ENCODE data around the gene CSTB. TPM values are rescaled to one million over a fixed set of nuclear protein-coding genes. Genes with fewer than 3 reads are reported as not detected.

Gene CSTB
- polyA plus RNA-seq, 5 donors, result 32.3 to 47.1 (median 41.5) TPM

DNA sequence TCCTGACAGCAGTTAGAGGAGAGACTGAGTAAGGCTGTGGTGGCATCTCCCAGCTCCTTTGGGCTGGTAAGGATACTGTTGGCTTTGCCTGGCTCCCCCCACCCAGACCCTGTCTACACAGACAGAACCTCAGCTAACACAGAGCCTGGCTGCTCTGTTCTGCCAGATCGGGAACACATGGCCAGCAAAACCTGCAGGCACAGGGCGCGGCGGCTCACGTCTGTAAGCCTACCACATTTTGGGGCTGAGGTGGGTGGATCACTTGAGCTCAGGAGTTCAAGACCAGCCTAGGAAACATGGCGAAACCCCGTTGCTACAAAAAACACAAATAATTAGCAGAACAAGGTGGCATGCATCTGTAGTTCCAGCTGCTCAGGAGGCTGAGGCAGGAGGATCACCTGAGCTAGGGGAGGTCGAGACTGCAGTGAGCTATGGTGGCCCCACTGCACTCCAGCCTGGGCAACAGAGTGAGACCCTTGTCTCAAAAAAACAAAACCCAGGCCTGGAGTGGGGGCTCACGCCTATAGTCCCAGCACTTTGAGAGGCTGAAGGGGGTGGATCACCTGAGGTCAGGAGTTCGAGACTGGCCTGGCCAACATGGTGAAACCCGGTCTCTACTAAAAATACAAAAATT lies 6.7 kb downstream of the CSTB start:
- DNase-seq, result no peak

DNA sequence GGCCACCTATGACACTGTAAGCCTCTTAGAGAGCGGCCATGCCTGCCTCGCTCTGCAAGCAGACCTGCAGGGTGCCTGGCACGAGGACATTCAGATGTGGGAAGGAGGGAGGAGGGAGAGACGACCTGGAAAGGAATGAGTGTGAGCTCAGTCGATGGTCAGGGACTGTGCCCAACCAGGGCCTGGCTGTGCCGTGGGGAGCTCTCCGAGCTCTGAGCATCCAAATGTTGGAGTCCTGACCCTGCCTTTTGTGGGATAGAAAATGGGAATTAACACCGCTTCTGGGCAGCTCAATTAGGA lies 7.3 kb downstream of the CSTB start:
- no peak for DNase-seq

DNA sequence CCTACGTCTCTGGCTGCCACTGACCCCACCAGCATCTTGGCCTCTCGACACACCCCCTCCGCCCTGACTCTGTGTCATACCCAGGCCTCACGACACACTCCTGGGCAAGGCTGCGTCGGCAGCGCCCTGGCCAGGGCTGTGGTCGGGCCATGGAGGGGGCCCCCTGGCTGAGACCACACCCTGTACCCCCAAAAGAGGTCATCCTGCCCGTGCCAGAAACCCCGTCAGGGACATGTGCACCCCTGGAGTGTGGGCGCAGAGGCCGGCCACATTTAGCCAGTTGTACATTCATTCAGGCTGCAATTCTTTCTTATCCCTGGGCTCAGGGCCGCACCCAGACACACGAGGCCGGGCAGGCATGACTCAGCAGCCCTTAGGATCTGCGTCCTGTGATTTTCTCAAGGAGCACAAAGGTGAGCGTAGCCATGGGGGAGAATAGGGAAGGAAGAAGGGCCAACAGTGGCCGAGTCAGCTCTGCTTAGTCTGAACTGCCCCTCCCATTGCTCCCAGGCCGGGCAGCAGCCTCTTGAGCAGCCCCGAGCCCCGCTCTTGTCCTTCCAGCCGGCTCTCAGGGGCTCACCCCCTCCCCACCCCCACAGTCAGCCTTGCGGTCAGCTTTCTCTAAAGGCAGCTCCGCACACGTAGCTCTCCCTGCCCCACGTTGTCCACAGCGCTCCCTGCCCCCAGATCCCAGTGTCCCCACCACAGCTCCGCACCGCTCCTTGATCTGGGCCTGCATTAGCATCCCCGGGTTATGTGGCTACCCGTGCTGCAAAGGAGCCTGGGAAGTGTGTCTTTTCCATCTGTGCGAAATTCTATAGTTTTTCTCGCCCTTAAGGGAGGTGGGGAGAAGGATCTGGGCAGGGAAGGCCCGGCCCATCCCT lies 7.9 kb downstream of the CSTB start:
- DNase-seq, result no peak

DNA sequence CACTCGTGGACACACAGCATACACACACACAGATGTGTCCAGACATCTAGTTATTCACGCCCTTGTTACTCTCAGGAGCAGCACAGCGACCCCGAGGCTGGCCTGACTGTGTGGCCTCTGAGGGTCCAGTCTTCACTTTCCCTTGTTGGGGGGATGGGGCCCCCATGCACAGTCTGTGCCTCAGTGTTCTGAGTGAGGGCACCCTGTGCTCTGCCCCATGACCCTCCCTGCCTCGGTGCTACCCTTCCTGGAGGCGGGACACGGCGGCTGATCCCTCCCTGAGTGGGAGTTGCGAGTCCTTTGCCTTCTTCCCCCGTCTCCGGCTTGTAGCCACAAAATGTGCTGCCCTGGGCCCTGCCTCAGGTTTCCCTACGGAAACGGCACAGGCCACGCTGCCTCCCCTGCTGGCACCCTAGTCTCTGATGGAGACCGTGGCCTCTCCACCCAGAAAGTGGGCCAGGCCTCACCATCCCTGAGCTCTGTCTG lies 8.6 kb downstream of the CSTB start:
- DNase-seq, result no peak

DNA sequence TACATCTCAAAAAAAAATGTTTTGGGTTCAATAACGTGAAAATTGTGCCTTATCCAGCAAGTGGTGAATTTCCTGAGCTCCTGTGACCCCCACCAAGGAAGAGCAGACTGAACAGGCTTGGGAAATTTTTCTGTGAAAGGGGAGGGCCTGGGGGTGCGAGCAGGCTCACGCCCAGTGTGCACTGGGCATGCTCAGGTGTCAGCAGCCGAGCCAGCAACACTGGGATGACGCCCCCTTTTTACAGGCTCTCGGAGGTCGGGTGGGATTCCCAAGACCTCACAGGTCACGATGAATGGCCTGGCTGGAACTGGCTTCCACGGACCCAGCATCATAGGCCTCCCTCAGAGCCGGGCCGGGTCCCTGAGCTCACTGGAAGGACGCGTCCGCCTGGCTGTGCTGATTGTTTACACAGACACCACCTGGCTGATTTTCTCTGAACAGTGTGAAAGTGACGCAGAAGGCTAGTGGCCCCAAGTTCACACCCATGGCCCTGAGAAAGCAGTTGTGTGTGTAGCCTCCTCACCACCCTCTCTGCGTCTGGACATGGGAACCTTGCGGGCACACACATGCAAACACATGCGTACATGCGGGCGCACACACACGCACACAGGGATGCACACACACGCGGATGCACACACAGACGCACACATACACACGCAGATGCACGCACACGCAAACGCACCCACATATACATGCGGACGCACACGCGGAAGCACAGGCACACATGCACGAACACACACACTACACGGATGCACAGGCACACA lies 9.2 kb downstream of the CSTB start:
- DNase-seq, result no peak

DNA sequence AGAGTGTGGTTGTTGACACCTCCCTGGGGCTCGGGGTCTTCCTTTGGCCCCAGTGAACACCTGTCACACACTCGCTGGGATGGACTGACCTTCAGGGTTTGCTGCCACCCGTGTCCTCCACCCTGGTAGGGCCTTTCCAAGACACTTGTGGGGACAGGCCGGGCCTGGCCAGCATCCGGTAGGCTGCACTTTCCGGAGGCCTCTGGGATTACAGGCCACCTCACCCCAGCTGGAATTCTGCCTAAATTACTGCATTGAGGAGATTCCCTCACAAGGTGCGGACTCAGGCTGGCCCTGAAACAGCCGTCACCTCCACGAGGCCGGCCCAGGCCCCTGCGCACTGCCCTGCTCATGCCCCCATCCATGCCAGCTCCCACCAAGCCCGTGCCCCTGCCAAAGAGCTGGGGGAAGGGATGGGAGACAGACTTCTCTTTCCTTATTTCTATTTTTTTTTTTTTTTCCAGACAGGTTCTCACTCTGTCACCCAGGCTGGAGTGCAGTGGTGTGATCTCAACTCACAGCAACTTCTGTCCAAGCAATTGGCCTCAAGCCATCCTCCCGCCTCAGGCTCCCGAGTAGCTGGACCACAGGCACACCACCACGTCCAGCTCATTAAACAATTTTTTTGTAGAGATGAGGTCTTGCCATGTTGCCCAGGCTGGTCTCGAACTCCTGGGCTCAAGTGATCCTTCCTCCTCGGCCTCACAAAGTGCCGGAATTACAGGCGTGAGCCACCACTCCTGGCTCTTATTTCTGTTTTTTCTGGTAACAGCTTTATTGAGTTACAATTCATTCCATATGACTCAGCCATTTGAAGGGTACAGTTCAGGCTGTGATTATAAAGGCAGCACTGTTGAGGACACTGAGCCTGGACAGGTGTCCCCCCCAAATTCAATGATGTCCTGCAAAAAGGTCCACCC lies 11.3 kb downstream of the CSTB start:
- DNase-seq, result no peak

DNA sequence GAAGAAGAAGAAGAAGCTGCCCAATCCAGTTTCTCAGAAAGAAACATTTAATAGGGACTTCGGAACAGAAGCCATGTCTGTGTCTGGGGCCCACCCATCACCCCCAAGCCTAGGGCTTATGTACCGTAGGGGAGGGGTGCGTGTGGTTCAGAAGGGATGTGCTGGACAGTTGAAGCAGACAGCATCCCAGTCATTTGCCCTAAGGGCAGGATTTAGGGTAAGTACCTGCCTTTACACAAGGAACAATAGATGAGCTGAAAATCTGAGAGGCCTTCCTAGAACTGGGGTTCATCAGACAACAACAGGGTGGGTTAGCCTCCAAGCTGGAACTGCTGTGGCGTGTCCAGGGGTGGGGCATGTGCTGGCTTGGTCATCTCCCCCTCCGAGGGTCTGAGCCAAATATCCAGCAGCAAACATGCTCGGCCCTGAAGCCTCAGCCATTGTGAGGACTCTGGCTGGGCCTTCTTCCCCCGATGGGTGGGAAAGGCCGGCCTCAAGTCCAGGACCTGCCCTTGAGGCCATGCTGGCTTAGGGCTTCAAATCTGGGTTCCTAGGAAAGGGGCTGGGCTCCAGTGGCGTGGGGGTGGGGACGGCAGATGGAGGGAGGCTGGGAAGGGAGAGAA lies 12.1 kb downstream of the CSTB start:
- no peak for DNase-seq

DNA sequence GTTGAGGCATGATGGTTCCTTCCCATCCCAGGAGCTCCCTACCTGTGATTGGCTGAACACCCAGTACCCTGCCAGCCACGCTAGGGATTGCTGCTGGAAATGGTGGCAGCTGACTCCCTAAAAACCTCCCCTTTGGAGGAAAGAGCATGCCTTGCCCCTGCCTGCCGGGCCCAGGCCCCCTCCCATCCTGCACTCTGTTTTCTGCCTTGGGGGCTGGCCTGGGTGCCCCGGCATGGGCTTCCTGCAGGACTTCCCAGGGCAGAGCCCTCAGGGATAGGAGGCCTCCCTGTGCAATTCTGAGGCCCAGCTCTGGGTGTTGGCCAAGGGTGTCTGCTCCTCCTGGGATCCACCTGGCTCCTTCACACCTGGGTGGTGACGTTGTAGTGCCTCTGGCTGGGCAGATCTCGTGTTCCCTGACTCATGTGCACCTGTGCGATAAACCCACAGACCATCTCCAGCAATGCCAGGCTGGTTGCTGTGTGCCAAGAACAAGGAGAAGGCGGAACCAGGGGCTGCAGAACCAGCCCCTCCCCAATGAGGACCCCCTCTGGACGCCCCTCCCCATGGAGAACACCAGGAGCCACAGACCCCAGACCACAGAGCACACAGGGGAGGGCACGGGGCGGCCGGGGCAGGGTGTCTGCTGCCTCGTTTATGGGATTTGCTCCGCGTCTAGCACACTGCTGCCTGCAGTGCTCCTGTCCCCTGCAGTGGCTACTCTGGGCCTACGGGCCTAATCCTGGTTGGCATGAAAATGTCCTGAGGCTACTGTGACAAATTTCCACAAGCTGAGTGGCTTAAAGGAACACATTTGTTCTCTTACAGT lies 13.6 kb downstream of the CSTB start:
- DNase-seq, result no peak

DNA sequence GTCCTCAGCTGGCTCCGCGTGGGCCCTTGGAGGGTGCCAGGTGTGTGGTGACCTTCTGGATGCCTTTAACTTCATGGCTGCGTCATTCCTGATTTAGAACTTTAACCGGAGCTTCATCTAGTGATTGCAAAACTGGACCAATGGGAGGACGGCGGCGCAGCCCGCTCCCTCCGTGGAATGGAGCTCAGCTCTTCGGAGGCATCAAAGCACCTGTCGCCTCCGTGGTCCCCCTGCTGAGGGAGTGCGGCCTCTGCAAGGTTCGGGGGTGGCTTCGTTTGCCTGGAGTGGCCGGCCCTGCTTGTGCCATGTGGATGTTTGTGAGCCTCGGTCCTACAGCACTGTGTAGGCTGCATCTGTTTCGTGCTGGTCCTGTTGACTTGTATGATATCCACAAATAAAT lies 14.2 kb downstream of the CSTB start:
- DNase-seq, result no peak

DNA sequence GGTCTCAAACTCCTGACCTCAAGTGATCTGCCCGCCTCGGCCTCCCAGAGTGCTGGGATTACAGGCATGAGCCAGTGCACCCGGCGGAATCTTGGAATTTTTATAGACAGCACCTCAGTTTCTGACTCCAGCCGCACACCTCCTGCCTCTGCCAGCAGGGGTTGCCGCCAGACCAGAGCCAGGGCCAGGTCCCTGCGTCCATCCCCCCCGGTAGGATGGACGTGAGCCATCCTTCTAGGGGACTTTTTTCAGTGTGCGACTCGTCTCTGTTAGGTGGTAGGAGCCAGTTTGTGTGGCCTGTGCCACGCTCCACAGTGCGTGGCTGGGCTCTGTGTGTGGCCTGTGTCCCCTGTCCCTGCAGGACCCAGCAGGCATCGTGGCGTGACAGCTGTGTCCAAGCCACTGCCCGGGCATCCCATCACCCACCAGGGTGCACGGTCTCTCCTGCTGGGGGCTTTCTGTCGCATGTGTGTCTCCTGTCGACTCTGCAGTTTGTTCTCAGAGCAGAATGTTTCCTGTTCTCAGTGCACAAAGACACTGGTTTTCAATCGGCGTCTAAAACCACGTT lies 15.6 kb downstream of the CSTB start:
- no peak for DNase-seq

DNA sequence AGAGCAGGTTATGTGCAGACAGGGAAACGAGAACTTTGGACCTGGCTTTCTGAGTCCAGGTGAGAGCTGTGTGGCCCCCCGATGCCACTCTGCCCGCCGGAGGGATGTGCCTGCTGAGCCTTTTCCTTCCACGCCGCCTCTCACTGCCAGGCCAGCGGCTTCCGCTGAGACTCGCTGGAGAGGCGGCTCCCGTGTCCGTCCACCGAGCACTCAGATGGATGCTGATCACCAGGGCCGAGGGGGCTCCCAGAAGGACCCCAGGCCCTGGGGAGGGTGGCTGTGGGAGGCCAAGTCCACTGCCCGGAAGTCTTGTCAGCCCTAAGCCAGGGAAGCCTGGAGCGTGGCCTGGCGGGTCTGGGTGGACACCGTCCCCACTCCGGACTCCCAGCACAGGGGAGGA lies 16.5 kb downstream of the CSTB start:
- no peak for DNase-seq

DNA sequence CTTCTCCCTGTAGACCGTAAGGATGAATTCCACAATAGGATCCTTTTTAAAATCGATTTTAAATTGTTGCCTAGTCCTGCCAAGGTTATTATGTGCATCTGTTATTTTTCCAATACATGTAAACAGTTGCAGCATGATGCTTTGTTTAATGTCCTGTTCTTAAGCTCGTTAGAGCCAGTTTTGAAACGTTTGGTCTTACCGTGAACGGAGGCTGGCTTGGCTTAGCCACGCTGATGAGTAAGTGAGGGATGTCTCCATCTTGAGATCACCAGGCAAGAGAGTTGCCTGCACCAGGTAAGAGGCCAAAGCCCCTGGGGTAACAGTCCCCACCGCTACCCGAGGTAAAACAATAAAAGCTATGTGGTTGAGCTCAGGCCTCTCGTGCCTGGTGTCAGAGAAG lies 17.3 kb downstream of the CSTB start:
- DNase-seq, result no peak

DNA sequence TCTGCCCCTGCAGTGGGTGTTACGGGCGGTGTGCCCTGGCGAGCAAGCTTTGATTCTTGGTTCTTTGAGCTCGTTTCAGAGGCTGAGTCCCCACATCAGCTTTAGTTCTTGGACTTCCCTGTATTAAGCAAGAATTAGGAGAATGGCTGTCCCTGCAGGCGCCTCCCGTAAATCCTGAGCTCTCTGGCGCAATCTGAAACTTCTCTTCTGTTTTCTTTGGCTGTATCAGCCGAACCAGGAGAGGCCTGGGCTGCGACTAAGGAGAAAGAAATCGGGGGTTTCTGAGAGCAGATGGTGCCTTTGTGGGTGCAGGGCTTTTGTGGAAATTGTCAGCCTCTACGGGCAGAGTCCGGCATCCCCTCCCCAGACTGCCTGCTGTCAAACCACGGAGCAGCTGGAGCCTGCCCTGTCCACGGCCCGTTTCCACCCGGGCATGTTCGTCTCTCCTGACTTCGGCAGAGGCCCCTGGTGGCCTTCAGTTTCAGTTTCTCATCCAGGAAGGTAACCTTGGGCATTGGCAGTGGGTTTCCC lies 17.9 kb downstream of the CSTB start:
- no peak for DNase-seq

DNA sequence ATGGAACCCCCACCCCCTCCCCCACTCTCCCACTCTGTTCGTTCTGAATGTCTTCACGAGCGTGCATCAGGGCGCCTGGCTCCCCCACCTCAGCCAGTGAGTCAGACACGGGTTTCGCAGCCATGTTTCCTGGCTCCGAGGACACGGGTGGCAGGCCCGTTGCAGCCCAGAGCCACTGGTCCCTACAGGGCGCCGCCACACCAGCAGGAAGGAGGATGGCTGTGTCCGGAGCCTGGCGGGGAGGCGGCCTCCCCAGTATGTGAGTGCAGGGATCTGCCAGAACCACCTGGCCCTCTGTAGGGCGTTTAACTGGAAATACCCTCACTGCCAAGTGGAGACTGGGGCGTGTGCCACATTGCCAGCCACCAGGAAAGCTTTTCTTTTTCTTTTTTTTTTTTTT lies 18.5 kb downstream of the CSTB start:
- no peak for DNase-seq

DNA sequence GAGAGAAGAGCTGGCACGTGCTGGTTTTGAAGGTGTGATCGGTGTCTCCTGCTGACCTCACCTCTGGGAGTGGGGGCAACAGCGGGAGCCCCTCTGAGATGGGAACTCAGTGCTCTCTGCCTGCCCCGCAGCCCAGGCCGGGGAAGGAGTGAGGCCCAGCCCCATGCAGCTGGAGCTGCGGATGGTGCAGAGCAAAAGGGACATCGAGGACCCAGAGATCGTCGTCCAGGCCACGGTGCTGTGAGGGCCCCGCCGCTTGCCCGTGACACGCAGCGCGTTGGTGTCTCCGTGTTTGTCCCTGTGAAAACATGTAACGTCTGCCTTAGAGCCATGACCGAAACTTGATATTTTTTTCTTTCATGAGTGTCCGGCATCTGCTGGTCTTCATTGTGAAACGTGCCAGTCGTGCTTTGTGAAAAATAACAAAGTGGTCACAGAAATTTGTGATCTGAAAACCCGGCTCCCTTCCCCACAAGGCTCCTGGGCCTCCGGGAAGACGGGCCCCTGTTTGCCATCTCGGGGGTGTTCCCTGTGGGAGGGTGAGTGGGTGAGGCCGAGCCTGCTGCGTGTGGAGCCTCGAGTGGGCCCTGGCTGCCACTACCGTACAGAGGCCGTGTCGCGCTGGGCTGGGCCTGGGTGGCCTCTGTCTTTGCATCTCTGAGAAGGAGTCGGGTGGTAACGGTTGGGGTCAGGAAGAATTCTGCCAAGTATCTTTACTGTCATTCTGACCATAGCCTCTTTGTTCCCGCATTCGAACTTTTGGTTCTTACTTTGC lies 20.1 kb downstream of the CSTB start:
- no peak for DNase-seq

DNA sequence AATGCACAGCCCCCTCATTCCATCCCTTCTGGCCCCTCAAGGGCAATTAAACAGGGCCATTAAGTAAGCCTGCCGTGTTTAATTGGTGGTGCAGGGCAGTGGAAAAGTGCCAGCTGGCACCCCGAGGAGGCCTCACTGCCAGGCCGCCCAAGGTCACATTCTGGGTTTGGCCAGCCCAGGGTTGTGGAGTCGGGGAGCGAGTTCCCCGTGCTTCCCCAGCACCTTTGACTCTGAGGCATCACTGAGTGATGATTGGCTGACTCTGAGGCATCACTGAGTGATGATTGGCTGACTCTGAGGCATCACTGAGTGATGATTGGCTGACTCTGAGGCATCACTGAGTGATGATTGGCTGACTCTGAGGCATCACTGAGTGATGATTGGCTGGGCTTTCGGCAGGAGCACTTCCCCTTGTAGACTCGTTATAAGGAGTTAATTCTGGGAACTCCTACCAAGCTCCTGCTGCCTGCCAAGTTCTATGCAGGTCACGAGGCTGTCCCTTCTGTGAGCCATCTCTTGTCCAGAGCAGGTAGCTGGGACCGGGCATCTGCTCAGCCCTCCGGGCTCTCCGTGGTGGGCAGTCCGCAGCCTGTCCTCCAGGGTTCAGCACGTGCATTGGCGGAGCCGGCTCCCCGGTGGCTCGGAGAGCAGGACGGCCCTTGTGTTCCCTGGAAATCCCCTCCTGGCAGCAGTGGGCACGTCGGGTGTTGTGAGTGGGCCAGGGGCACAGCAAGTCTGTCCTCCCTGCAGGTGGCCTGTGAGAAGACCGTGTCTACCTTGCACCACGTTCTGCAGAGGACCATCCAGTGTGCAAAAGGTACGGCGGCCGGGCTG lies 20.9 kb downstream of the CSTB start:
- DNase-seq, result no peak

DNA sequence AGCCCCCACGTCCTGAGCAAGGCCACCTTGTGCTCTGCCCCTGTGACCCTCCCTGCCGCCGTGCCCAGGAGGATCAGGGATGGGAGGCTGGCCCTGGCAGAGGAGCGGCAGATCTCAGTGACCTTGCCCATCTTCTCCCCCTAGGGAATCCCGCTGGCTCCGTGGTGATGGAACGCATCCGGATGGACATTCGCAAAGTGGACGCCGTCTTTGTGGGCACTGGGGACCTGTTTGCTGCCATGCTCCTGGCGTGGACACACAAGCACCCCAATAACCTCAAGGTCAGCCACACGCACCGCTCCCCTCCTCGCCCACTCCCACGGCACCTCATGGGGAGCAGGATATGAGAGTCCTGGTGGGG lies 22.7 kb downstream of the CSTB start:
- DNase-seq, result no peak
